ENCODE results near the gene TEDC2.

The TEDC2 gene

DNA sequence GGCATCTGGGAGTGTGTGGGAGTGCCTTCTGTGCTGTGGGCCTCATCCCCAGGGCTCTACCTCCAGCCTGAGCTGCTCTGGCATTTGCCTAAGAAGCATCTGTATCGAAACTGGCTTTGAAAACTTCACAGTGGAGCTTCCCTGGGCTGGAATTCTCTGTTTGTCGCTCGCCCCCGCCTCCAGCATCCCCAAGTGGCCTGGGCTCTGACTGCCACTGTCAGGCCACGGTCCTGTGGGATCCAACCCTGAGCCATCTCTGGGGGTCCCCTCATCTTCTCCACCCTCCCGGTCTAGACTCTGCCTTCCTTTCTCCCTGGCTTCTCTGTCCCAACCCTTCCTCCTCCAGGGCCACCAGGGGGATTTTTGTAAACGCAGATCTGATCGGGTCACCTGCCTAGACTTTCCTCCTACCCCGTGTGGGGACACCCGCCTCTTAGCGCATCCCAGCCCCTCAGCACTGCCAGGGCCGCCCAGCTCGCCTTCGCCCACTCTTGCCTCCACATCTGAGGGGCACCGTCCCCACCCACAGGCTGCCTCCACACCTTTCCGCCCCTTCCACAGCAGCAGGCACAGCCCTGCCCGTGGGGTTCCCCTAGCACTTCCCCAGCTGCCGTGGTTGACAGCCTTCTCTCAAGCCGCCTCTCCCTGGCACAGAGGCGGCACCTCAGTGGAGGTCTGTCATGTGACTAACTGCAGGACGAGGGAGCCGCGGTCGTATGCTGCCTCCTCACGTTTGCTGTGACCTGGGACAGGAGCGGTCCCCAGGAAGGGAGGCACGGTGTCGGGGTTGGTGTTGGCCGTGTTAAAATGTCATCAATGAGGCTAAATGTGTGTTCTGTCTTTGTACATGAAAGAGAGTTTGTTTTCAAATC, 27.0 kb downstream of the TEDC2 start:
- H3K27ac ChIP-seq = peak overlapping the region; percentile 16 to 77 (median 52); a peak in 18 of 22 replicates
- H3K4me3 ChIP-seq = 0 out of 20 replicates have a peak overlapping the region, but pooled peaks of 1 of the 10 experiments have one; percentile 4
- H3K9me3 ChIP-seq (replicated peaks in 1 of 11) = no peaks in the 10 kb centered on the region
- no peaks in the 10 kb centered on the region for H3K27me3 ChIP-seq
- H3K4me1 ChIP-seq = peaks cover 66 to 73% (median 68%) of the 10 kb centered on the region in 10 experiments
- TF ChIP-seq Cebpa-rat (IDR thresholded peaks at IDR 0.05) = no peak
- peak overlapping the region; percentile 39 to 72 (median 59); a peak in 19 of 22 replicates for H3K9ac ChIP-seq
- peaks cover 0 to 100% (median 100%) of the 10 kb centered on the region in 11 experiments; a peak in 19 of 22 replicates for H4K20me1 ChIP-seq
- H3K36me3 ChIP-seq = peaks cover 0 to 42% (median 24%) of the 10 kb centered on the region in 11 experiments; a peak in 21 of 22 replicates
- H3K4me2 ChIP-seq = peak overlapping the region; percentile 65 to 96 (median 86)

DNA sequence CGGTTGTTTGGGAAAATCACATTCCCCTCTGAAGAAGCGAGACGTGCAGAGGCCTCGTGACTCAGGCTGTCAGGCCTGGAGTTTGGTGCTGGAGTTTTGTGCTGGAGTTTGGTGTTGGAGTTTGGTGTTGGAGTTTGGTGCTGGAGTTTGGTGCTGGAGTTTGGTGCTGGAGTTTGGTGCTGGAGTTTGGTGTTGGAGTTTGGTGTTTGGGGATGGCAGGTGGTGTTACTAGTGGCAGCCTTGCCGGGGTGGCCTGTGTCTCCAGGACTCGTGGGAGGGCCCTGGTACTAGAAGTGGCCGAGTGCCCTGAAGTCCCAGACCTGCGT, 27.6 kb downstream of the TEDC2 start:
- H3K27ac ChIP-seq = peak overlapping the region in 10 of 11 experiments; percentile 16 to 77 (median 47); a peak in 14 of 22 replicates

DNA sequence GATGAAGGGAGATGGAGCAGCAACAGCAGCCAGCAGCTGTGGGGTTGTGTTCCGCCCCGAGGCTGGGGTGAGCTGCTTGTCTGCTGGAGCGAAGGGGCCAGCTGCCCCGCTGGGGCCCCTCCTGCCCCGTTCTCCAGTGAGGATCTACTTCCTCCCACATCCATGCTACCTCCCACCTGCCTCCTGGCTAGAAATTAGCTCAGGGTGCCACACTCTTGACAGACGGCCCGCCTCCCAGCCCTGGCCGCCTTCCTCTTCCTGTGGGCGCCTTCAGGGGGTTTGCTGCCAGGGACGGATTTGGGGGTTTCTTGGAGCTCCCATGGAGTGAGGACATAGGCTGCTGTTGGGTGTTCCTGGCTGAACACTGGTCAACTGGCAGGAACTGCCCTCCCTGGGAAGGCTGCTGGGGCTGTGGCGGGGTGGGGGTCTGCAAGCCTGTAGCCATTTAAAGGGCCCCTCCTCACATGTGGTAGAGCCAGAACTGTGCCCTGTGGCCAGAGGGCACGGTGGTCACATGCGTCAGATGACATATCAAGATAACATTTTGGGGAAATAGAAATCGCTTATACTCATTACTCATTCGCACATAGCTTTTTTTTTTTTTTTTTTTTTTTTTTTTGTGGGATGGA, 28.1 kb downstream of the TEDC2 start:
- H3K27ac ChIP-seq = peak overlapping the region in 10 of 11 experiments; percentile 9 to 77 (median 47); a peak in 15 of 22 replicates
- H3K4me1 ChIP-seq = peaks cover 55 to 62% (median 56%) of the 10 kb centered on the region in 10 experiments
- no peak for TF ChIP-seq Cebpa-rat (IDR thresholded peaks at IDR 0.05)
- peaks cover 0 to 100% (median 98%) of the 10 kb centered on the region in 11 experiments; a peak in 19 of 22 replicates for H4K20me1 ChIP-seq
- no peaks in the 10 kb centered on the region for H3K27me3 ChIP-seq
- H3K9ac ChIP-seq = peak overlapping the region; percentile 26 to 72 (median 53); a peak in 18 of 22 replicates
- peak overlapping the region; percentile 65 to 96 (median 86) for H3K4me2 ChIP-seq
- no peaks in the 10 kb centered on the region for H3K9me3 ChIP-seq (replicated peaks in 1 of 11)
- H3K4me3 ChIP-seq = peak overlapping the region in 1 of 10 experiments; percentile 31; a peak in 1 of 20 replicates
- peaks cover 0 to 52% (median 30%) of the 10 kb centered on the region in 11 experiments; a peak in 21 of 22 replicates for H3K36me3 ChIP-seq

More for the DNA sequence above, 27.6 kb downstream of the TEDC2 start:
- no peak for TF ChIP-seq Cebpa-rat (IDR thresholded peaks at IDR 0.05)
- Histone ChIP-seq H3K9ac (peak overlapping the region; percentile 26 to 72 (median 59); a peak in 18 of 22 replicates), H3K4me2 (peak overlapping the region; percentile 65 to 96 (median 86)), H3K4me3 (peak overlapping the region in 1 of 10 experiments; percentile 31; a peak in 1 of 20 replicates), H3K9me3 (replicated peaks in 1 of 11) (no peaks in the 10 kb centered on the region), H4K20me1 (peaks cover 0 to 100% (median 100%) of the 10 kb centered on the region in 11 experiments; a peak in 19 of 22 replicates), H3K4me1 (peaks cover 60 to 67% (median 62%) of the 10 kb centered on the region in 10 experiments), H3K36me3 (peaks cover 0 to 48% (median 27%) of the 10 kb centered on the region in 11 experiments; a peak in 21 of 22 replicates), H3K27me3 (no peaks in the 10 kb centered on the region)

DNA sequence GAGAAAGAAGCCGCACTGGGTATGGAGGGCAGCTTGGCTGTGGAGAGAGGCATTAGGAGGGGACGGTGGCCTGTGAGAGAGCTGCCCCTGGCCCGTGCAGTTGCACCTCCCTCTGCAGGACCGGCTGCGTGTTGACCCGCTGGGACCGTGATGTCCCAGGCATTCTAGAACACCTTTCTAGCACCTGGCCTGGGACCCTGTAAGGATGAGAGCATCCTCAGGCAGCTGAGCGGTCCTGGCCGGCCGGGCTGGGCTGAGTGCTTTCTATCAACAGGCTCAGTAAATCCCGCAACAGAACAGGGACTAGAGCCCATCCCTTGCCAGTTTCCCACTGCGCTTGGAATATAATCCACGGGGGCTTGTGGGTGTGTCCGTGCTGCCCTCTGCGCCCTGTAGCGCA, 29.7 kb downstream of the TEDC2 start:
- TF ChIP-seq Cebpa-rat (IDR thresholded peaks at IDR 0.05) = no peak
- Histone ChIP-seq H3K27me3 (no peaks in the 10 kb centered on the region), H3K27ac (no peak overlapping the region), H3K4me1 (peaks cover 39 to 56% (median 42%) of the 10 kb centered on the region in 10 experiments), H3K4me2 (no peak overlapping the region), H3K9me3 (replicated peaks in 1 of 11) (no peaks in the 10 kb centered on the region), H4K20me1 (peaks cover 0 to 100% (median 98%) of the 10 kb centered on the region in 11 experiments; a peak in 18 of 22 replicates), H3K36me3 (peaks cover 0 to 61% (median 37%) of the 10 kb centered on the region in 11 experiments; a peak in 21 of 22 replicates), H3K4me3 (no peak overlapping the region), H3K9ac (peak overlapping the region in 1 of 11 experiments; percentile 35; a peak in 2 of 22 replicates)

DNA sequence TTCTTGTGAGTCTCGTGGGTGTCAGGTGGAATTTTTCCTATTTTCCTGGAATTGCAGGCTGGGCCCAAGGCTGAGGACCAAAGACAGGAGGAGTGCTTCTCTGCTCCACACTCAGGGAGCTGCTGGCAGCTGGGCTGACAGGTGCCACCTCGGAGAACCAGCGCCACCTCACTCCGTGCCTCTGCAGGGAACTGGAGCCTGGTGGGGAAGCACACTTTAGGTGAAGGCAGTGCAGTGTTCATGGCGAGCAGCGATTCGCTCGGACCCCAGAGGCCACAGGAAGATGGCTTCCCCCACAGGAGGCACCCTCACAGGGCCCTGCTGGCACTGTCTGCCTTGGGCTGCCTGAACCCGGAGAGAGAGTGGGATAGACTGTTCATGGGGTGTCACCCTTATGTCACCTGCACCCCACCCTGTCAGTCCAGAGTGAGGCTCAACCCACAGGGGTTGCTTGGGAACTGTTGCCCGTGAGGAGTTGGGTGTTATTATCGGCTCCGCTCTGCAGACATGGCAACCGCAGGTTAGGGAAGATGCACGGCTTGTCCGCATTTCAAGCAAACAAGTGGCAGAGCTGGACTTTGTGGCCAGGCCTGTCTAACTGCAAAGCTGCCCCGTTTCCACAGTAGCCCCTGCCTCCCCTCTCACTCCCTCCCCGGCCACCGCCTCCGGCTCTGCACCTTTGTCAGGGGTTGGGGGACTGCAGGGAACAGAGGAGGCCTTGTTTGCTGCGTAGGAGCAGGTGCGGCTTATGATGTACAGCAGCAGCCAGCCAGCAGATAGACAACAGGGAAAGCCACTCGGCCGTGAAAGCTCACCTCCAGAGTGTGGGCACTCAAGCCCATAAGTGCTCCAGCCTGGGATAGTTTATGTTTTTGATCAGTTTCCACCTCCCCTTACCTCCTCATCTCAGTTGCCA, 30.5 kb downstream of the TEDC2 start:
- Histone ChIP-seq H3K9ac (peak overlapping the region in 2 of 11 experiments; percentile 8 to 48; a peak in 3 of 22 replicates), H4K20me1 (peaks cover 0 to 100% (median 98%) of the 10 kb centered on the region in 11 experiments; a peak in 18 of 22 replicates)
- no peak for TF ChIP-seq Cebpa-rat (IDR thresholded peaks at IDR 0.05)

DNA sequence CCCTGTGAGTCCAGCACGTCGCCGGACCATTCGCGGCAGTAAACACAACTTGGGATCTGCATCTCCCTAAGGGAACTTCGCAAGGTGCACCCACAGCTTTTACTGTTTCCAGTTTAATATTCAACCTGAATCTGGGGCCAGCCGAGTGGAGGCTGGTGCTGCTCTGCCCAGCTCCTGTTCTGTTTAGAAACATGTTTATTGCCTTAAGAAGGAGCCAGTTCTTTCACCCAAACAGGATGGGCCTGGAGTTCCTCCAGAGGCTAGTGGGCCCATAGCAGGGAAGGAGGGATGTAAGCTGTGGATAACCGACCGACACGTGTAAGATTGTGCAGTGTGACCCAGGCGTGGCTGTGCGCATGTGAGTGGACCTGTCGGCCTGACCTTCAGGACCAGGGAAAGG, 32.4 kb downstream of the TEDC2 start:
- Histone ChIP-seq H3K27ac (no peak overlapping the region), H3K4me2 (no peak overlapping the region), H3K9ac (peak overlapping the region in 4 of 11 experiments; percentile 0 to 26 (median 7); a peak in 2 of 22 replicates), H3K9me3 (replicated peaks in 1 of 11) (no peaks in the 10 kb centered on the region), H3K36me3 (peaks cover 13 to 72% (median 48%) of the 10 kb centered on the region in 11 experiments), H3K27me3 (no peaks in the 10 kb centered on the region), H3K4me1 (peaks cover 27 to 42% (median 31%) of the 10 kb centered on the region in 10 experiments), H4K20me1 (peaks cover 0 to 100% (median 98%) of the 10 kb centered on the region in 11 experiments; a peak in 18 of 22 replicates), H3K4me3 (no peak overlapping the region)
- no peak for TF ChIP-seq Cebpa-rat (IDR thresholded peaks at IDR 0.05)

More for the DNA sequence above, 30.5 kb downstream of the TEDC2 start:
- H3K4me3 ChIP-seq = no peak overlapping the region
- H3K27me3 ChIP-seq = no peaks in the 10 kb centered on the region
- peaks cover 31 to 48% (median 35%) of the 10 kb centered on the region in 10 experiments for H3K4me1 ChIP-seq
- no peaks in the 10 kb centered on the region for H3K9me3 ChIP-seq (replicated peaks in 1 of 11)
- no peak overlapping the region for H3K27ac ChIP-seq
- H3K36me3 ChIP-seq = peaks cover 0 to 59% (median 32%) of the 10 kb centered on the region in 11 experiments; a peak in 21 of 22 replicates
- no peak overlapping the region for H3K4me2 ChIP-seq

DNA sequence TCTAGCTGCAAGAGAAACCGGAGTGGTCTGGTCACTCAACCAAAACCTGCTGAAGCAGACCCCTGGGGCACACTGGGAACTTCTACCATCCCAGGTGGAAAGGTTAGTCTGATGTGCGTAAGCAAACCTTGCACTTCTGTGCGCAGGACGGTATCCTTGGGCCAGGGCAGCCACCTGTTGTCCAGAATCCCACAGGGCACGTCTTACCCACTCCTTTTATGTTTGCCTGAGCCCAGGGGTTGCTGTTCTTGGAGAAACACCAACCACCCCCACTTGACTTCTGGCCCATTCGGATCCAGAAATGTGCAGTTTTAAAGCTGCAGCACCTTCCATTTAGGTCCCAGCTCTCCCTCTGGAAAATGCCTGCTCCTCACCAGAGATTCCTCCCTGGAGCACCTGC, 33.7 kb downstream of the TEDC2 start:
- Histone ChIP-seq H3K4me3 (no peak overlapping the region), H3K9me3 (replicated peaks in 1 of 11) (no peaks in the 10 kb centered on the region)

More for the DNA sequence above, 33.7 kb downstream of the TEDC2 start:
- Histone ChIP-seq H3K27me3 (no peaks in the 10 kb centered on the region), H3K27ac (no peak overlapping the region), H4K20me1 (peaks cover 4 to 100% (median 98%) of the 10 kb centered on the region in 11 experiments; a peak in 21 of 22 replicates), H3K9ac (peak overlapping the region in 1 of 11 experiments; percentile 21; a peak in 1 of 22 replicates), H3K36me3 (peaks cover 13 to 85% (median 59%) of the 10 kb centered on the region in 11 experiments), H3K4me1 (peaks cover 28 to 42% (median 31%) of the 10 kb centered on the region in 10 experiments), H3K4me2 (peak overlapping the region in 1 of 11 experiments; percentile 5; a peak in 1 of 22 replicates)
- TF ChIP-seq Cebpa-rat (IDR thresholded peaks at IDR 0.05) = no peak
